Activated CD4-positive, alpha-beta T cell treated with anti-CD3 and anti-CD28 coated beads for 24 hours (primary cell): ENCODE measurements around the gene ZNF618.

Source experiments
- DNase-seq, 2 donors: peaks; one replicate each; pipeline ENCODE4 v3.0.0-alpha.2; 2020; ENCODE audit warnings: low read depth in 2 of 2

ZNF618 gene

DNA sequence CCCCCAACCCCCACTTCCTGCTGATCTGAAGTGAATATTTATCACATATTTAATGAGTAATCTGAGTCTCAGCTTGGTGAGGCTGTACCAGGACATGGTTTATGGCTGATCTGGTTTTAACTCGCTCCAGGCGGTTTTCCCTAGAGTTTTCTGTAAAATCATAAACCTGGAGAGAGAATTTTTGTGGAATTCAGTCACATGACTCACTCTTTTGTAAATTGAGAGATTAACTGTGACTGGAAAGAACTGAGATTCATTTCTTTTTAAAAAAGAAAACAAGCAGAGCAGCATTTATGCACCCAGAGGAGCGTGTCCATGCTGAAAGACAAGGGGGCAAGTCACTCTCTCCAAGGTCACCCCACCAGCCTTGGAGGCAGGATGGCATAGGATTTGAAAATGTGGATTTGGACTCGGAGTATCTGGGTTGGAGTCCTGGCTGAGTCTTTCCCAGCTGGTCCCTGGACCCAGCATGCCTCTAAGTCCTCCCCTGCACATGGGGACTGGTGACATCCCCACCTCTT is 81.8 kb downstream of the ZNF618 start:
- no peak for DNase-seq

DNA sequence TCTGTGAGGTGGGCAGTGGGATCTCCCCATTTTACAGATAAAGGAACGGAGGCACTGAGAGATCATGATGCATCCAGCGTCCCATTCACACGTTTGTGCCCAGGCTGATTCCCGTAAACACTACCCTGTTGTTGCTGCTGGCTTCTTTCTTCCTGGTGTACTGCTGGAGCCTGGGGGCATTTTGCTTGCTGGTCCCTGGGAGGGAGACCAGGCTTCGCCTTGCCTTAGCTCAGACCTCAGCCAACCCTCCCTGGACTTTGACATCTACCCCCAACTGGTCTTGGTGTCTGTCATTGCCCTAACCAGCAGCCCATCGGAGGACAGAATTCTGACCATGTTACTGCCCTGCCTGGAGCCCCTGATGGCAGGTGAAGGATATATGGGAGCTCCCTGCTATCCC is 82.4 kb downstream of the ZNF618 start:
- no peak for DNase-seq

DNA sequence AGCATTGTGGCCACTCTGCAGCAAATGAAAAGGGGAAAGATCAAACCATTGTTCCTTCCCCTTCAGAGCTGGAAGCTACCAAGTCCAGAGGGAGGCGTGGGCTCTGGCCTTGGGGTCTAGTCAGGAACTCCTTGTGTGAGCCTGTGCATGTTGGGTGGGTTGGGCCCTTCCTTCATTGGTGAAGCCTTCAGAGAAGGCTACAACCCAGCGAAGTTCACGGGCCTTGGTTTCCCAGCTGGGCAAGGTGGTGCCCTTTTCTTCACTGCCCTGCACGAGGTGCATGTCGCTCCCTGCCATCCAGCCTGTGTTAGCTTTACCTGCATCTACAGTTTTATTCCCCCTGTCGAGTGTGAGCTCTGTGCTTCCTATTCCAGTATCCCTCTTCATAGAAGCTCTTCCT is 84.7 kb downstream of the ZNF618 start:
- no peak for DNase-seq

DNA sequence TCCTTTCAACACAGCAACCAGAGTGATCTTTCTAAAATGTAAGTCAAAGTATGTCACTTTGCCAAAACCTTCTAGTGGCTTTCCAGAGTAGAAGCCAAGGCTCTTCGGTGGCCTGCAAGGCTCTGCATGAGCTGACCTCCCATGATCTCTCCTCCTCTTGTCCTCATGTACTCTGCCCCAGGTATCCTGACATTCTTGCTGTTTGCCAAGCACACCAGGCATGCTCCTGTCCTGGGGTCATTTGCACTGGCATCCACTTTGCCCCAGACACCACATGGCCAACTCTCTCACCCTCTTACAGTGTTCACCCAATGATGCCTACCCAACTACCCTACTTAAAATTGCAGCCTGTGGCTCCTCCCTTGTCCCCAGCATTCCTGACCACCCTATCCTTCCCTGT is 86.3 kb downstream of the ZNF618 start:
- DNase-seq: no peak

DNA sequence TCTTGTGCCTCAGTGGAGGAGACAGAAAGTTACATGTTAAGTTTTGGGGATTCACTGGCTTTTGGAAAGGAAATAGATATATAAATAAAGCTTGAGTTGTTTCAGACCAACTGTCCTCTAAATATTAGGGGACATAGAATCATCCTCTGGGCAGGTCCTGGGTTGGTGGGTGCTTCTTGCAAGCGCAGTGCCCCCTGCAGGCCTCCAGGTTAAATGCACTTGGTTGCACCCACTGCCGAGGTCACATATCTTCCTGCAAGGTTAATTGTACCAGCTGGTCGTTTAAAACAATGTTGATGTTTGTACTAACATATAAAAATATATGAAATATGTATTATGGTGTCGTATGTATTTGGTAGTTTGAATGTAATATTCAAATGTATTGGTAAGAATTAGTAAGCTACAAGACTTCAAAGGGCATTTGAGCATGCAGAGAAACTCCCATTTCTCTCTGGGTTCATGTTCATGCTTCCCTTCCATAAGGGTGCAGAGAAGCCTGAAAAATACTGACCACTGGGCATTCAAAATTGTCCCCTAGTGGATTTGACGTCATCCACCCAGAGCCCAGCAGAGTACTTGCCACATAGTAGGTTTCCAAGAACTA is 87.0 kb downstream of the ZNF618 start:
- DNase-seq: peak in 1 of 2 donors; percentile 17

DNA sequence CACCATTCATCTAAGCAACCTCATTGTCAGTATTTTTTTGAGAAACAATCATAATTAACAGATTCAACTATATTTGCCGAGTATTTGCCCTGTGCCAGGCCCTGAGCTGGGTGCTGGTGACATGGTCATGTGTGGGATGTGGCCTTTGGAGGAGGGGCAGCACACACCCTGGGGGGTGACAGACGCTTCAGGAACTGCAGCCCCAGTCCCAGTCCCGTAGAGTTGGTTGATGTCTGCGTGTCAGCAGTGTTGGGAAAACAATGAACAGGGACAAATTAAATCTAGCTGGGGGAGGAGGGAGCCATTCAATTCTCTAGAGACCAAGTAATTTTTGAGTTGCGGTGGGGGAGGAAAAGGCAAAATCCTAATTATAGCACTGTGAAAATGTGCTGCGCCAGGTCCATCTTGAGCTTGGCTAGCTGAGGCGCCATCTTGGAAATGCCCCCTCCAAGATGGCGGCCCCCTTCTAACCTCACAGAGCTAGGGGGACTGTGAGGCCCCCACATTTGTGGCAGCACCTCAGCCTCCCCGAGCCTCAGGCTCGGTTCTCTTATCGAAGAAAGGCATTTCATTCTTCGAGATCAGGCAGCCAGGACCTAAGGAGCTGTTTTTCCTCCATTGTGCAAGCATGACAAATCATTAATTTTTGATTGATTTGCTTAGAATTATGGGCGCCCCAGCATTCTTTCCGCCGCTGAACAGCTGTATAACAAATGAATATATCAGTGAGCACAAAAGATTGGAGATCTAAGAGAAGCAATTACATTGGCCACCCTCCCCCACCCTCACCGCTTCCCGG is 87.8 kb downstream of the ZNF618 start:
- DNase-seq: no peak

DNA sequence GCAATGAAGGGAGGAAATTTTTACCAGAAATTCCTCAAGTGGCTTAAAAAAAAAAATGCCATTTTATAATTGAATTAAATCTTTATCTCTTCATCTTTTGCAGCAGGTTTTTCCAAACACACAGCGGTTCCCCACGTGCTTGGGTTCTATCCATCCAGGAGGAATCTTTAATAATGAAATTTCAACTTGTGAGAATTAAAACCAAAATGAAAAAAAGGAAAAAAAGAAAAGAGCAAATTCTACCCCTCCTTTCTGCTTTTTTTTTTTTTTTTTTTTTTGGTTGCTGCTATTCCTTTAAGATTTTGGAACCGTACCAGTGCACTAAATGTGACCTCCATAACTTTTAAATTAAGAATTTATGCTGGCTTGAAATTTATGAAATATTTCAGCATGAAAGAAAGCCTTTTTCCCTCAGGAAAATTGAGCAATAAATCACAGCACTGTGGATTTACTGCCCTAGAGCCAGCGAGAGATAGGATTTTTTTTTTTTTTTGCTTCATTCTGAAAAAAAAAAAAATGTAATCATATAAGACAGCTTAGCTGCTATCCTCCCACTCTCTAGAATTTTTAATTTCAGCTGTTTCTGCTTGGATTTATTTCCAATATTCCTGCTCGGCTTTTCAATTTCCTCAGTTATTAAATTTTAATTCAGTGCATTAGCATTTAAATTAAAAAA is 88.5 kb downstream of the ZNF618 start:
- no peak for DNase-seq

DNA sequence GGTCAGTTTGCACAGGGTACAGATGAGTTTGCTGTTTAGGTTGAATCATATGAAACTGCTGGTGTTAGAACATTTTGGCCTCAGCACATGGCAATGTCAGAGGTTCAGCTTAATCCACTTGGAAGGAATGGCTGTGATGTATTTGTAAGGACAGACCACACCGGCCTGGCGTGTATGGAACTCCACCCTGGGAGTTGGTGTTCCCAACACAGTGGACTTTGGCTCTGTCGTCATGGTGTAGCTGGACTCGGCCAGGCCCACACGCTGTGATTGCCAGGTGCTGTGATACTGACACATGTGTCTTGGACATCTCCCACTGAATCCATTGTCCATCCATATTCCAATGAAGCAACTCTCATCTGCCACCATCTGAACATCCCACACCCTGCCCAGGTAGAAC is 90.3 kb downstream of the ZNF618 start:
- no peak for DNase-seq

DNA sequence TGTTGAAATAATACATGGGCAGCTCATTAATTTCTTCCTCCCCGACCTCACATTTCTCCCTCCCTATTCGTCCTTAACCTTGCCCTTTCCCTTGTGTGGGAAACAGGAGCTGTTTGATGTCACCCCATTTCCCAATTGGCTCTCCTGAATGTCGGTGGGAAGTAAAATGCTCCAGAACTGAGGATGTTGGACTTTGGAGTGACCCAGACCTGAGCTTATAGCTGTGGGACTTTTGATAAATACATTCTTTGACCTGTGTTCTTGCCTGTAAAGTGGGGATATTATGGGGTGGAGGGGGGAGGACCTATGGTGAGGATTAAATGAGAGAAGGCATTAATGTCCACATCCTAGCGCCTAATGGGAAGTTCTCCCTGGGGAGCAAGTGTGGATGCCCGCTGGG is 91.3 kb downstream of the ZNF618 start:
- DNase-seq: no peak

DNA sequence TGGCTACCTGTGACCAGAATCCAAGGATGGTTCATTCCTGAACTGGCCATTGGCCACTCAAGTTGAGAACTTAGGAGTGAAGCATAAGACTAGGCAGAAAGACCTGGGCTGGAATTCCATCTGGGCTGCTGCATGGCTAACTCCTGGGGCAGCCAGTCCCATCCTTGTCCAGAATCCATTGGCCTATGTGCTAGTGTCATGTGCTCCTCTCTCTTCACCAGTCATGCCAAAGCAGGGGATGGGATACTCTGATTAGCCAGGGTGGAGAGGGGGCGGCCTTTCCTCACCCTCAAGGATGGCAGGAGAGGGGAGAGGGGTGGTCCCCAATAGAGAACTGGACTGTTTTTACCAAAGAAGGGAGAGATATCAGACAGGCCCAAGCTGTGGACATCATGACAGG is 93.2 kb downstream of the ZNF618 start:
- DNase-seq: no peak

DNA sequence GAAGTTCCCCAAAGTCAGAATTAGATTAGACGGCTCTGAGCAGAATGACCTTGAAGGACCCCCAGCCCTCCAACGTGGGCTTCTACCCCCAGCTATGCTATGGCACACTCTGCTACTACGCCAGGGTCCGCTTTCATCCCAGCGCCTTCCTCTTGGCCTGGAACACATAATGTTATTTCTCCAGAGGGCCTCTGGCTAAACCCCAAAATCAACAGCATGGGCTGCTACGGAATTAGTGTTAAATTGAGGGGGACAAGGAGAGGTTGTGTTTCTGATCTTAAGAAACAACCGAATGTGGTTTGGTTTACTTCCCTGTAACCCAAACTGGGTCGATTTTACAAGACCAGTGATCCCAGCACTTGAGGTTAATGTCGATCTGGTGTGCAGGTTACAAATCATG is 97.1 kb downstream of the ZNF618 start:
- no peak for DNase-seq

DNA sequence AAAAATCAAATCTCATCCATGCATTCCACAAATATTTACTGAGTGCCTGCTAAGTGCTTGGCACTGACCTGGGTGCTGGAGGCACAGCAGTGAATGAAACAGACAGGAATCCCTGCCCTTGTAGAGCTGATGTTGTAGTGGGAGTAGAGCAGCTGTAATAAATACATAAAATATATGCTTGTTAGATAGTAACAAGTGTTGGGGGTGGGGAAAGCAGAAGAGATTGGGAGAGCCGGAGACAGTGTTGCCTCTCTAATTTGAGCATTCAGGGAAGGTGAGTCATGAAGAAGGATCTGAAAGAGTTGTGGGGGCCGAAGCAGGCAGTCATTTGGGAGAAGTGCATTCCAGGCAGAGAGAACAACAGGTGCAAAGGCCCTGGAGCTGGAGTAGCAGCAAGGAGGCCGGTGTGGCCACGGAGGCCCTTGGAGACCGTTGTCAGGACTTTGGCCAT is 97.9 kb downstream of the ZNF618 start:
- no peak for DNase-seq

DNA sequence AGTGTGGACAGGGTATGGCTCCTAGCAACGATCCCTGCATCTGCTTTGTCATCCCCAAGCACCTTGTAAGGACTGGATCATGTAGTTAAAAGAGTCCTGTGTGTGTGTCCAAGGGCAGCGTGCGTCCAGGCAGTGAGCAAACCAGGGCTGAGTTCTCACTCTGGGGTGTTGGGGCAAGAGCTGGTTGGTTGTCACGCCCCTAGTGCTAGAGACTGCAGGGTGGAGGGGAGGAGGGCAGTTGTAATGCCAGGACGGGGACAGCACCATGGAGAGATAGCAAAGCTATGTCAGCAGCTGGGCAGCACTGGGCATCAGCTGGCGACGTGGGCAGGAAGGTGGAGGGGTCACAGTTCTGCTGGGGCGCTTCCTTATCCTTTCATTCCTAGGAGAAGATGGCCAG is 100.8 kb downstream of the ZNF618 start:
- no peak for DNase-seq

DNA sequence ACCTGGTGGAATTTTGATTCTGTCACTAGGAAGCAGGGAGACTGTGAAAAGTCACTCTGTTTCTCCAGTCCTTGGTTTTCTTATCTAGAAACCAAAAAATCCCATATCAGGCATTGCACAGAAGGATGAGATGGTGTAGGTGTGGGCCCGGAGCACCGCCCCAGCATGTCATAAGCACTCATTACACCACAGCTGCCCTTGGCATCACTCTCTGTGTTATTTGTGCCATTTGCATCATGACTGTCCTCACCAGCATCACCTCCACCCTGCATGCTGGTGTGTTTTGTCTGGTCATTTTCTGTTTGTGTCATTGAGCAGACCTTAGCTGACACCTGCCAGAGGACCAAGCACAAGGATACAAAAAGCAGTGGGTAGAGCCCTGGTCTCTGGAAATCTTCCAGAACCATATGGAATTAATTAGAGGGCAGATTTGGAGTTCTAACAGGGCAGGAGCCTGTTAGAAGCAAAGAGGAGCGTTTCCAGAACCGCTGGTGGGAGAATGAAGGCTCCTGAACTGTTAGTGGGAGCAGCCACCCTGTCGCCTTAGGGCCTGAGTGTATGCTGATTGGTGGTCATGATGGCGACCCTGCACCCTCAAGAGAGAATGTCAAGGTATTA is 102.7 kb downstream of the ZNF618 start:
- no peak for DNase-seq

DNA sequence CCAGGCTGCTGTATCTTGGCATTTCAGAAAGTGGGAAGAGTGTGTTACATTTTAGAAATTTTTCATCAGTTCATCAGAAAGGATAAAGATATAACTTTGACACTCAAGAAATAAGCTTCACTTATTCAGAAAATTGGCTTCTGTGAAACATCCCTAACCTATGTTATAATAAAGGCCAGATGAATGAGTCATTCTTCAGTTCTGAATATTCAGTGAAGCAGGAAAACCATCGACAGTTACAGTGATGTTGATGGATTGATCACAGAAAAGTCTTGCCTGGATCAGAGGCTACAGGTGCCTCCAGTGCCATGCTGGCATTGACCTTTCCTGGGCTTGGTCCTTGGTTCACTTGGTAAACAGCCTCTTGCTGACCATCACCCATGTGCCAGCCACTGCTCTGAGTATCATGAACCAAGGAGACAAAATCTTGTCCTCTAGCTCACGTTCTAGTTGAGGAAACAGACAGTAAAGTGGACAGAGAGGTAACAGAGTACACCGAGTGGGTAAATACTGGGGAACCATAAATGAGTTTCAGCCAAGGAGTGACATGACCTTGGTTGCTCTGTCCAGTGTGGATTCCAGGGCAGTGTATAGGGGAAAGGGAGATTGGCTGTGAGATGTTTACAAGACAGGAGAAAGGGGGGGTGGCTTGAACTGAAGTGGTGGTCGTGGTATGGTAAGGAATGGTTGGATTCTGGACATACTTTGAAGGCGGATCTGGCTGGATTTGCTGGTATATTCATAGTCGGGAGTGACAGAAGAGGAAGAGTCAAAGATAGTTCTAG is 103.4 kb downstream of the ZNF618 start:
- no peak for DNase-seq

DNA sequence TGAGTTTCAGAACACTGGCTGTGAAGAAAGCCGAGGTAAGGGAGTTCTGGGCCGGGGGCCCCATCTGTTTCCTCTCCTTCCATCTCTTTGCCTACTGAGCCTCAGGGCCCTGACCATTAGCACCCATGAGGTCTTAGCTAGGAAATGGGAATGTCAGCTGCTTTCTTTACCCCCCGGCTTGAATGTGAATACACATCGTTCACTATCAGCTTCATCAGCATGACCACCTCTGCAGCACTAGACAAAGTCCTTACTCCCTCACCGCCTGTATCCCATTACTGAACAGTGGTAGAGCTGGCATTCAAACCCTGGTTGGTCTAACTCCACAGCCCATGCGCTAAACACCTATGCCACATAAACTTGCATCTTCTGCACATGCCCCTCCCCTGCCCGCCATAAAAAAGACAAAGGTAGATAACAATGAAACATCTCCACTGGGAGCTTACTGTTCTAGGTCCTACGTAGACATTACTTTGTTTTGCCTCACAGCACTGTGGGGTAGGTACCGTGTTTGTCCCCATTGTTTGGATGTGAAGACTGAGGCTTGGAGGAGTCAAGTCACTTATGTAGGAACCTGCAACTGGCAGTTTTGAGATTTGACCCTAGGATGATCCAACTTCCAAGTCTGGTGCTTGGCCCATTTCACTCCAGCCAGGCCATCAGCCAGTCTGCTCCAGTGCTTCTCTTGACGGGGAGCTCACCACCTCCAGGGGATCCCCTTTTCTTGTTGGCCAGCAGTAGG is 108.7 kb downstream of the ZNF618 start:
- no peak for DNase-seq

DNA sequence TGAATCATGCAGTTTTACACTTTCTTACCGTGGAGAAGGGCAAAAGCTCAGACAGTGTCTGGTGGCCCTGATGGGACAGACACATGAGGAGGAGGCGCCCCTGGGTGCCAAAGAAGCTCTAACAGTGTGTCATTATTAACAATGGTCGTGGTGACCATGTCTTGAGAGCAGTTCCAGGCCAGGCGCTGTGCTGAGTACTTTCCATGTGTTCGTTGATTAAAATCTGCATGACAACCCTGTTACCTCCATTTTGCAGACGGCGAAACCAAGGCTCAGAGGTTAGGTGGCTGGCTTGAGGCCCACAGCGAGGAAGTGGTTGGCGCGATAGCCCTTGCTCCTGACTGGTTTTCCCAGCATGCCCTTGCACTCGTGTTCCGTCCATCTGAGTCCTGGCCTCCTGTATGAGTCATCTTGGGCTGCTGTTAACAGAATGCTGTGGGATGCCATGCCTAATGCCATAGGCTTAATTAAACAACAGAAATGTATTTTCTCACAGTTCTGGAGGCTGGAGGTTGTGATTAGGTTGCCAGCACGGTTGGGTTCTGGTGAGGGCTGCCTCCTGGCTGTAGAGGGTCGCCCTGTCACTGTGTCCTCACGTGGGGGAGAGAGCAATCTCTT is 110.0 kb downstream of the ZNF618 start:
- DNase-seq: no peak

DNA sequence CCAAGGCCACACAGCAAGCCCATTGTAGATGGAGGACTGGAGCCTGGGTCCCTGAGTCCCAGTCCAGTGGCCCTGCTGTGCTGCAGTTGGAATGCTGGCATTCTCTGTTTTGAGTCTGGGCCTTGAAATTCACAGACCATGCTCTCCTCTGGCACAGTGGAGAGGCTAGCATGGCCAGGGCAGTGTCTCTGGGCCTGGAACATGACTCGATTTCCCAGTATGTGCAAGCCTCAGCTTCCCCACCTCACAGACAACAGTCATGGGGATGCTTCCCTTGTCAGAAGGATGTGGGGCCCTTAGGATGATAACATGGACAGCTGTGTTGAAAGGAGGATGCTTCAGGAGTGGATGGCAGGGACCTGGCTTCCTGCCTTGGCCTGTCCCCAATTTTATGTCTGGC is 110.8 kb downstream of the ZNF618 start:
- DNase-seq: no peak

DNA sequence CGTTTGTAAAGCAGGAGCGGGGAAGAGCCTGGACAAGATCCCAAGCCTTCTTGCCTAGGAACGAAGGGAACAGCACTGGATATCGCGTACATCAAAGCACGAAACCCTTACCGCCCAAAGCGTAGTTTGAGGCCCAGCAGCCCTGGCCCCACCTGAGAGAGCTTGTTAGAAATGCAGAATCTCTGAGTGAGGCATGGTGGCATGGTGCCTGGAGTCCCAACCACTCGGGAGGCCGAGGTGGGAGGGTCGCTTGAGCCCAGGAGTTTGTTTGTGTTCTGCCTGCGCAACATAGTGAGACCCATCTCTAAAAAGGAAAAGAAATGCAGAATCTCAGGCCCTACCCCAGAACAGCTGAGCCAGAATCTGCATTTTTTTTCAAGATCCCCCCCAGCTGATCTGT is 111.4 kb downstream of the ZNF618 start:
- no peak for DNase-seq

DNA sequence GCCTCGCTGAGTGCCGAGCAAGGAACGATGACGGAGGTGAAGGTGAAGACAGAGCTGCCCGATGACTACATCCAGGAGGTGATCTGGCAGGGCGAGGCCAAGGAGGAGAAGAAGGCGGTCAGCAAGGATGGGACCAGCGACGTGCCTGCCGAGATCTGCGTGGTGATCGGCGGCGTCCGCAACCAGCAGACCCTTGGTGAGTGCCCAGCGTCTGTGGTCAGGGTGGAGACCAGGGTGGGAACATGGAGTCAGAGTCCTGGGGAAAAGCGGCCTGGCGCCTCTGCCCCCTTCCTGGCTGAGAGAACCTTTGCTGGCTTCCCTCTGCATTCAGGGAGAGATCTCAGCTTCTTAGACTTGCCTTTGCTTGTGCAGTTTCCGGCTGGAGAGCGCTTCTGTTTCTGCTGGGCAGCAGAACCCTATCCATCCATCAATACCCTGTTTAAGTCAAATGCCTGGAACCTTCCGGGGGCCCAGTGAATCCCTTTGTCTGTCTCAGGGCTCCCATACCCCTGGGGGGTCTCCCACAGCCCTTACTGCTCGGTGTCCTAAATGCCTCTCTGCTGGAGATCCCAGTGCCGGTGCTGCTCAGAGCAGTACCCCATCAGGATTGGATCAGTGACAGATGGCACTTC is 112.4 kb downstream of the ZNF618 start:
- DNase-seq: no peak
